ENCODE measurements around the gene AK9. TPM values are rescaled to one million over a fixed set of nuclear protein-coding genes. Genes with fewer than 3 reads are reported as not detected.

The AK9 gene
- total and polyA plus RNA-seq, 9 of the 15 experiments (the other 6 are each of a cell fraction or from before 2014, with no cell fraction given): 0.59 to 1.9 (median 1.2) TPM

DNA sequence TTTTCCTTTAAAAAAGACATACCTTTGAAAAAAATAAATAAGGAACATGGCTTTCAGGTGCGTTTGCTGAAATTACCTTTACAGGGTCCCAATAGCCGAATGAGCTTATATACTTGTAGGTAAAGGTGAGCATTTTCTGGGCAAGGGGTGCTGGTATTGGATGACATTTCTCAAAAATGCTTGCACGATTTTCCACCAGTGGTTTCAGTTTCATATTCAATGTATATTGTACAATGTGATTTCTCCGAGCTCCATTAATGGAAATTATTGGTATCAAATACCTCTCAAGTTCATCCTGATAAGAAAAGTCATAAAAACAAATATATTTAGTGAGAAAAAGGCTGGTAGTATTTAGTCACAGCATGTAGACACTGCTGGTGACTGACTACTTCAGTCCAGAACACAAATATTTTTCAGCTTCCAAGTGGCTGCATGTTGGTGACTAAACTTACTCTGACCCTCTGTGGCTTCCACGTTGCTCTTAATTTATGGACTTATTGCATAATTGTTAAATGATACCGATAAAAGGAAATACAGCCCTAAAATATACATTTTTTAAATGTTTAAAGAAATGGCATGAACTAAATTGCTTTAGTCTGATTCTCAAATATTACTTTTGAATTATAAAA is 175.1 kb downstream of the AK9 start (continued):
- TF ChIP-seq, protein P1, sequence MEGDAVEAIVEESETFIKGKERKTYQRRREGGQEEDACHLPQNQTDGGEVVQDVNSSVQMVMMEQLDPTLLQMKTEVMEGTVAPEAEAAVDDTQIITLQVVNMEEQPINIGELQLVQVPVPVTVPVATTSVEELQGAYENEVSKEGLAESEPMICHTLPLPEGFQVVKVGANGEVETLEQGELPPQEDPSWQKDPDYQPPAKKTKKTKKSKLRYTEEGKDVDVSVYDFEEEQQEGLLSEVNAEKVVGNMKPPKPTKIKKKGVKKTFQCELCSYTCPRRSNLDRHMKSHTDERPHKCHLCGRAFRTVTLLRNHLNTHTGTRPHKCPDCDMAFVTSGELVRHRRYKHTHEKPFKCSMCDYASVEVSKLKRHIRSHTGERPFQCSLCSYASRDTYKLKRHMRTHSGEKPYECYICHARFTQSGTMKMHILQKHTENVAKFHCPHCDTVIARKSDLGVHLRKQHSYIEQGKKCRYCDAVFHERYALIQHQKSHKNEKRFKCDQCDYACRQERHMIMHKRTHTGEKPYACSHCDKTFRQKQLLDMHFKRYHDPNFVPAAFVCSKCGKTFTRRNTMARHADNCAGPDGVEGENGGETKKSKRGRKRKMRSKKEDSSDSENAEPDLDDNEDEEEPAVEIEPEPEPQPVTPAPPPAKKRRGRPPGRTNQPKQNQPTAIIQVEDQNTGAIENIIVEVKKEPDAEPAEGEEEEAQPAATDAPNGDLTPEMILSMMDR (IDR thresholded peaks at IDR 0.05 in 2 of 3, conservative IDR thresholded peaks at IDR 0.05 in 1 of 3; ENCODE audit: insufficient read depth in 2 of 3, low read depth in 1 of 3, low read length in 3 of 3): no peak
- no peak for TF ChIP-seq TCF3 (CRISPR knock-in tag; IDR thresholded peaks at IDR 0.05)
- TF ChIP-seq, protein P2, sequence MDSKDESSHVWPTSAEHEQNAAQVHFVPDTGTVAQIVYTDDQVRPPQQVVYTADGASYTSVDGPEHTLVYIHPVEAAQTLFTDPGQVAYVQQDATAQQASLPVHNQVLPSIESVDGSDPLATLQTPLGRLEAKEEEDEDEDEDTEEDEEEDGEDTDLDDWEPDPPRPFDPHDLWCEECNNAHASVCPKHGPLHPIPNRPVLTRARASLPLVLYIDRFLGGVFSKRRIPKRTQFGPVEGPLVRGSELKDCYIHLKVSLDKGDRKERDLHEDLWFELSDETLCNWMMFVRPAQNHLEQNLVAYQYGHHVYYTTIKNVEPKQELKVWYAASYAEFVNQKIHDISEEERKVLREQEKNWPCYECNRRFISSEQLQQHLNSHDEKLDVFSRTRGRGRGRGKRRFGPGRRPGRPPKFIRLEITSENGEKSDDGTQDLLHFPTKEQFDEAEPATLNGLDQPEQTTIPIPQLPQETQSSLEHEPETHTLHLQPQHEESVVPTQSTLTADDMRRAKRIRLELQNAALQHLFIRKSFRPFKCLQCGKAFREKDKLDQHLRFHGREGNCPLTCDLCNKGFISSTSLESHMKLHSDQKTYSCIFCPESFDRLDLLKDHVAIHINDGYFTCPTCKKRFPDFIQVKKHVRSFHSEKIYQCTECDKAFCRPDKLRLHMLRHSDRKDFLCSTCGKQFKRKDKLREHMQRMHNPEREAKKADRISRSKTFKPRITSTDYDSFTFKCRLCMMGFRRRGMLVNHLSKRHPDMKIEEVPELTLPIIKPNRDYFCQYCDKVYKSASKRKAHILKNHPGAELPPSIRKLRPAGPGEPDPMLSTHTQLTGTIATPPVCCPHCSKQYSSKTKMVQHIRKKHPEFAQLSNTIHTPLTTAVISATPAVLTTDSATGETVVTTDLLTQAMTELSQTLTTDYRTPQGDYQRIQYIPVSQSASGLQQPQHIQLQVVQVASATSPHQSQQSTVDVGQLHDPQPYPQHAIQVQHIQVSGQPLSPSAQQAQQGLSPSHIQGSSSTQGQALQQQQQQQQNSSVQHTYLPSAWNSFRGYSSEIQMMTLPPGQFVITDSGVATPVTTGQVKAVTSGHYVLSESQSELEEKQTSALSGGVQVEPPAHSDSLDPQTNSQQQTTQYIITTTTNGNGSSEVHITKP (IDR thresholded peaks at IDR 0.05; ENCODE audit: partially characterized antibody): no peak
- no peak for TF ChIP-seq THRAP3 (IDR thresholded peaks at IDR 0.05; ENCODE audit: borderline replicate concordance)
- TF ChIP-seq TBP (optimal IDR thresholded peaks at IDR 0.05; ENCODE audit: low read depth, low read length): no peak
- TF ChIP-seq TEAD4 (IDR thresholded peaks at IDR 0.05; ENCODE audit: low read length): no peak
- TF ChIP-seq TEAD4 (CRISPR knock-in tag; IDR thresholded peaks at IDR 0.05; ENCODE audit: borderline replicate concordance): no peak

Measured in K562 (cell line).